Hepatic stellate cell (primary cell): Measurements from ENCODE around the gene RNF40.
"Not testable (repeated sequence)": the region's sequence is repeated elsewhere in the genome, so short reads cannot be mapped to it uniquely, and the experiment has no call there.

ENCODE experiments used
- DNase-seq: peaks from one replicate; pipeline ENCODE4 v3.0.0; 2011; ENCODE audit warnings: low spot score

RNF40 gene

DNA sequence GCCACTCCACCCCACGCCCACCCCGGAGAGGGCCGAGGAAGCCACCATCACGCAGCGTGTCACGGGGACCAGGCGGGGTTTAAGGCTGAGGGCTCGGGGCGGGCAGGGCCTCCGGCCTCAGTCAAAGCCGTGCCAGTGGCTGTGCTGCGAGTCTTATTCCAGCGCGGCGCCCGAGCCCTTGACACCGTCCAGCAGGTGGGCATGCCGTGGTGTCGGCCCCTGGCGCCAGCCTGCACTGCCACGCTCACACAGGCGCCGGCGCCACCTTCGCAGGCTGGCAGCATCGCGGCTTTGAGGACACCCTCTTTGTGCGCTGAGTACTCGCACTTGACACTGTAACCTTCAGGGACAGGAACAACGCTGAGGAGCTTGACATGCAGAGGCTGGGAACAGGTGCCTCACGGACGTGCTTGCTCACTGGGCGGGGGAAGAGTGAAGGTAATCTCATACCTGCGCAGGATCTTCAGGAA is 58.9 kb downstream of the RNF40 start:
- no peak for DNase-seq

- DNase-seq: not testable (repeated sequence)
Measured at GRCh38 chr16:30821441-30821840, 59.3 kb downstream of the RNF40 start.

- no peak for DNase-seq
Measured at GRCh38 chr16:30821891-30822290, 59.8 kb downstream of the RNF40 start.
